ENCODE data around the gene LGALS3BP.

- TF ChIP-seq YY1 (IDR thresholded peaks at IDR 0.05; ENCODE audit: insufficient read depth, insufficient read length) (no peak), SUZ12 (IDR thresholded peaks at IDR 0.05; ENCODE audit: extremely low read depth, insufficient read depth, insufficient read length) (peak; percentile 70), ZNF274 (IDR thresholded peaks at IDR 0.05; ENCODE audit: low read depth, low read length) (no peak)
These were observed 4.8 kb downstream of the LGALS3BP start for GRCh38 chr17:78974635-78975591.

Measured in NT2/D1 (cell line).